Stimulated activated CD8-positive, alpha-beta memory T cell treated with anti-CD3 and anti-CD28 coated beads, Interleukin-2, amount 100 ng/mL, for 48 hours (primary cell): ENCODE results near the gene ASCC2.
"Not testable (repeated sequence)": the region's sequence is repeated elsewhere in the genome, so short reads cannot be mapped to it uniquely, and the experiment has no call there.

Experiments
- DNase-seq, 2 donors: peaks; one replicate each; pipeline ENCODE4 v3.0.0-alpha.2; 2020; ENCODE audit warnings: low read depth in 2 of 2

ASCC2 gene

GRCh38 chr22:29855611-29856181 is 17.6 kb upstream of the ASCC2 start:
- DNase-seq, result no peak

DNA sequence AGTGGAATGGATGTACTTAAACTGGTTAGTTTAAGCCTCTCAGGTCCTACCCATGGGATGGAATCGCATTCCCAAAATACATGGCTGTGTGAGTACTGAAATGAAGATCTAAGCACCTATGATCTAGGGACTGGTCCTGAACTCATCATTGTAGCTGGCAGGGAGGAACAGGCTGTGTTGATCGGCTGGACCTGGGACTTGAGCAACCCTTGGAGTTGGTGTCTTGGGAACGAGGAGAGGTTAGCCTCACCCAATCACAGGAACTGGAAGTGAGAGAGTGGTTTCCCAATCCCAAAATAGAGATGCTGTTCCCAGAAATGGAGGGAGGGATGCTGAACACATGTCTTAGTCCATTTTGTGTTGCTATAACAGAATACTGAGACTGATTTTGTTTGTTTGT is 16.4 kb upstream of the ASCC2 start:
- DNase-seq, result no peak

DNA sequence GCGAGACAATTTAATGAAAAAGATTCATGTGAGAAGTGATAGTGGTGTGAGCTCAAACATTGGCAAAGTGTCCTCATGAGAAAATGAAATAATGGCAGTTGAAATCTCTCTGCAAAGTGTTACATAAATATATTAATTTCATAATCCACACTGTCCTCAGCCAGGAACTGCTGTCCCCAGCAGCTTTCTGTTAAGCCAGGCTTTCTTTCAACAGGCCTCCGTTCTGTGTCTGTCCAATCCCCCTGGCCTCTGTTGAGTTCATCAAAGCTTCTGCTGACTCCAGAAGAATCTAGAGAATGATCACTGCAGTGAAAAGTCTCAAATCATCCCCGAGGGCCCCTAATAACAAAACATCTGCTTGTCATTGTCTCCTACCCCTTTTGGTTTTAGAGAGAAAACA is 10.0 kb upstream of the ASCC2 start:
- no peak for DNase-seq

DNA sequence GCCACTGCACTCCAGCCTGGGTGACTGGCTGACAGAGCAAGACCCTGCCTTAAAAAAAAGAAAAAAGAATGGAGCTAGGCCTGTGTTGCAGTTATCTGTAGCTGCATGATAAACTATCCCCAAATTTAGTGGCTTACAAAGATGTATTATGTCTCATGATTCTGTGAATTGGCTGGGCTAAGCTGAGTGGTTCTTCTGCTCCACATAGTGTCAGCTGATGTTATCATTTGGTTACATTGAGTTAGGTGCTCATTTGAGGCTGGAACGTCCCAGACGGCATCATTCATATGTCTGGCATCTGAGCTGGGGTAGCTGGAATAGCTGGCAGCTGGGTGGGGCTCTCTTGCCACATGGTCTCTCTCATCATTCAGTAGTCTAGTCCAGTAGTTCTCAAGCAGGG is 8.2 kb upstream of the ASCC2 start:
- DNase-seq, result no peak

GRCh38 chr22:29842740-29843139 is 4.7 kb upstream of the ASCC2 start:
- no peak for DNase-seq

- no peak for DNase-seq
Measured at GRCh38 chr22:29842172-29842571, 4.1 kb upstream of the ASCC2 start.

DNA sequence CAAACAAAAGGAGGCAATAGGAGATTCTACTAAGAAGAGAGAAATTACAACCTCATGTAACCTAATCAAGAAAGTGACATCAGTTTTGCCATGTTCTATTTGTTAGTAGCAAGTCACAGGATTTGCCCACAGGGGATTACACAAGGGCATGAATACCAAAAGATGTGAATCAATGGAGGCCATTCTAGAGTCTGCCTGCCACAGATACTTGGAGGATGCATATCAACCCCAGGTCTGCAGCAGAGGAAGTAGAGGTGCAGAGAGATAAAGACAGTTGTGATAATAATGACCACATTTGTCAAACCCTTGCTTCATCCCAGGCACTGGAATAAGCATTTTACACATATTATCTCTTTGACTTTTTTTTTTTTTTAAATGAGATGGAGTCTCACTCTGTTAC is 2.4 kb upstream of the ASCC2 start:
- DNase-seq, result no peak

GRCh38 chr22:29839039-29839438 is 965 bp upstream of the ASCC2 start:
- DNase-seq, result no peak

GRCh38 chr22:29838599-29838956 is 504 bp upstream of the ASCC2 start:
- DNase-seq, result no peak

DNA sequence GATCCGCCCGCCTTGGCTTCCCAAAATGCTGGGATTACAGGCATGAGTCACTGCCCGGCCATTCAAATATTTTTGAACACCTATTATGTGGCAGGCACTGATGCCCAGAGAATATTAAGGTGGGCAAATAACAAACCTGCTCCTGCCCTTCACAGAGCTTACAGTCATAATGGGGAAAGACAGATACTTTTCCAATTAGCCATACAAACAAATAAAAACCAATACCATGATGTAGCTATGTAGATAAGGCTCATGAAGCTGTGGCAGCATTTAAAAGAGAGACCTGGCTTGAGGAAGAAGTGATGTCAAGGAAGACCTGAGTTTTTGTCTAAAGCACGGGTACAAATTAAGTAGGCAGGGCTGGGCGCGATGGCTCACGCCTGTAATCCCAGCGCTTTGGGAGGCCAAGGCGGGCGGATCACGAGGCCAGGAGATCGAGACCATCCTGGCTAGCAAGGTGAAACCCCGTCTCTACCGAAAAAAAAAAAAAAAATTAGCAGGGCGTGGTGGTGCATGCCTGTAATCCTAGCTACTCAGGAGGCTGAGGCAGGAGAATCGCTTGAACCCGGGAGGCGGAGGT is 1.2 kb downstream of the ASCC2 start:
- not testable (repeated sequence) for DNase-seq

DNA sequence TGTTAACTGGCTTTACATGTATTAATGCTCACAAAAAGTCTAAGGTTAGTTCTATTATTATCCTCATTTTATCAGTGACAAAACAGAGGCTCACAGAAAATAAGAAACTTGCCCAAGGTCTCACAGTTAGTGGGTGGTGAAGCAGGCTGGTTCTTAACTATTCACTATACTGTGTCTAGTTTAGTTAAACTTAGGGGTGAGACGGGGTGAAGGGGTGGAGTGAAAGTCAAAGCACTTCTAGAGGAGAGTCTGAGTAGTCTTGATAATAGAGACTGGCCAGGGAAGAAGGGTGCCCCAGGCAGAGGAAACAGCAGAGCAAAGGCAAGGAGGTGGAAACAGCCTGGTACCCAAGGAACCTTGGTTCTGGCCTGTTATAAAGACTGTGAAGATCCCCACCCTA is 4.0 kb downstream of the ASCC2 start:
- DNase-seq, result no peak

DNA sequence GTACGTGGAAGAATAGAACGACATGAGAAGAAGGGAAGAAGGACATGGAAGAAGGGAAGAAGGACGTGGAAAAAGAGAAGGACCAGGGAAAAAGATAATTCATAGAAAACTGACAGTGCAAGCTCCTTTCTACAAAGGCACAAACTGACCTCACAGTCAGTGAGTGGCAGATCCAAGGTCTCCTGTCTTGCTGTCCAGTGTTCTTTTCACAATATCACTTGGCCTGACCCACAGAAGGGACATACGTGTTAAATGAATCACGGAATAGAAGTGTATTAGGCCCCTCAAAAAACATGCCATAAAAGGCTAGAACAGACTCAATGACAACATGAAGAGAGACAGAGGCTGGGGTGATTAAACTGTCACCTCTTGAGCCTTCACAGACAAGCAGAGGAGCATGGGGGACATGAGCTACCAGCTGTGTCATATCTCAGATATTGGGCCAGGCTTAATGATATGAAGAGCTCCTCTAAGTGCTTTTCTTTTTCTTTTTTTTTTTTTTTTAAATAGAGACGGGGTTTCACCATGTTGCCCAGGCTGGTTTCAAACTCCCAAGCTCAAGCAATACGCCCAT is 4.6 kb downstream of the ASCC2 start:
- no peak for DNase-seq

- DNase-seq, result no peak
Measured at GRCh38 chr22:29831958-29832357, 6.1 kb downstream of the ASCC2 start.

- no peak for DNase-seq
Measured at GRCh38 chr22:29831186-29831921, 6.7 kb downstream of the ASCC2 start.

- no peak for DNase-seq
Measured at GRCh38 chr22:29830585-29830984, 7.5 kb downstream of the ASCC2 start.

DNA sequence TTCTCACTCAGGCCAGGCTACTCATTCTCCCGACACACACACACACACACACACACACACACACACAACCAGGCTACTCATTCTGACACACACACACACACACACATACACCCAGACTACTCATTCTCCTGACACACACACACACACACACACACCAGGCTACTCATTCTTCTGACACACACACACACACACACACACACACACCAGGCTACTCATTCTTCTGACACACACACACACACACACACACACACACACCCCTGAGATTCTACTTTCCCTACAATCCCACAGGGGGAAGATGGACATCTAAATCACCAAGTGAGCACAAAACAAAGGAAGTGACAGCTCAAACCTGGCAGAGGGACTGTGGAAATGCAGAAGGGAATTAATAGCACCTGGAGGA is 10.3 kb downstream of the ASCC2 start:
- DNase-seq, result not testable (repeated sequence)

- no peak for DNase-seq
Measured at GRCh38 chr22:29827091-29827490, 11.0 kb downstream of the ASCC2 start.

DNA sequence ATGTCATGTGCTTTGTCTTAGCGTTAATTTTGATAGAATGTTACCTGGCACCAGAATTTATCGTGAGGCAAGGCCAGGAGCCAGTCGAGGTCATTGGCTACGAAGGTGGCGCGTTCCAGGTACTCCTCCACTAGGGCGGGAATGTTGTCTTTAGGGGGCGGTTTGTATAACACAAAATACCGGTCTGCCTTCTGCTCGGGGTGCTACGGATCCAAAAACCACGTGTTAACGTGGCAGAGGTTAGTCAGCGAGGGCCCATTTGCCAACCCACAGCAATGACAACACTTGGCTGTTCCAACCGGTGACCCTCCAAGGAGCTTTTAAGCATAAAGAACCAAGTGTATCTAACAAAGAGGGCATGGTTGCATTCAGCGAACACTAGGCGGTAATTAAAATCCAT is 12.5 kb downstream of the ASCC2 start:
- no peak for DNase-seq

GRCh38 chr22:29824677-29825076 is 13.4 kb downstream of the ASCC2 start:
- DNase-seq, result no peak

- peak; percentile 8 to 26 for DNase-seq
Measured at GRCh38 chr22:29821291-29822016, 16.6 kb downstream of the ASCC2 start.

DNA sequence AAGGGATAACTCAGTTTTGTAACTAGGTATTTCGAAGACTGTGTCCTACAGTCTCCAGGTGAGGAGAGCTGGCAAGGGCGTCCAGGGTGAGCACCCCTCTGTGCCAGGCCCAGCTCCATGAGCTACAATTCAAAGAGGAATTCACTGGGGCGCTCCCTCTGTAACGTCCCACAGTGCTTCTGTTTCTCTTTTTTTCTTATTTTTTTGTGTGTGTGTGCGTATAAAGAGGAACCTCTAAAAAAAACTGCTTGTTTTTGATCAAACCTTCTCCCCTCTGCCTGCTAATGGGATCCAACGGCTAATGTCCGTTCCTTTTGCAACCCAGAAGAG is 17.1 kb downstream of the ASCC2 start:
- no peak for DNase-seq

GRCh38 chr22:29819501-29819900 is 18.6 kb downstream of the ASCC2 start:
- no peak for DNase-seq

GRCh38 chr22:29817724-29818123 is 20.4 kb downstream of the ASCC2 start:
- DNase-seq, result no peak
